ENCODE measurements around the gene NRG2.

- TF ChIP-seq, protein P1, sequence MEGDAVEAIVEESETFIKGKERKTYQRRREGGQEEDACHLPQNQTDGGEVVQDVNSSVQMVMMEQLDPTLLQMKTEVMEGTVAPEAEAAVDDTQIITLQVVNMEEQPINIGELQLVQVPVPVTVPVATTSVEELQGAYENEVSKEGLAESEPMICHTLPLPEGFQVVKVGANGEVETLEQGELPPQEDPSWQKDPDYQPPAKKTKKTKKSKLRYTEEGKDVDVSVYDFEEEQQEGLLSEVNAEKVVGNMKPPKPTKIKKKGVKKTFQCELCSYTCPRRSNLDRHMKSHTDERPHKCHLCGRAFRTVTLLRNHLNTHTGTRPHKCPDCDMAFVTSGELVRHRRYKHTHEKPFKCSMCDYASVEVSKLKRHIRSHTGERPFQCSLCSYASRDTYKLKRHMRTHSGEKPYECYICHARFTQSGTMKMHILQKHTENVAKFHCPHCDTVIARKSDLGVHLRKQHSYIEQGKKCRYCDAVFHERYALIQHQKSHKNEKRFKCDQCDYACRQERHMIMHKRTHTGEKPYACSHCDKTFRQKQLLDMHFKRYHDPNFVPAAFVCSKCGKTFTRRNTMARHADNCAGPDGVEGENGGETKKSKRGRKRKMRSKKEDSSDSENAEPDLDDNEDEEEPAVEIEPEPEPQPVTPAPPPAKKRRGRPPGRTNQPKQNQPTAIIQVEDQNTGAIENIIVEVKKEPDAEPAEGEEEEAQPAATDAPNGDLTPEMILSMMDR (IDR thresholded peaks at IDR 0.05), result no peak
- TF ChIP-seq ZFX (IDR thresholded peaks at IDR 0.05; ENCODE audit: borderline replicate concordance), result no peak
Observed at GRCh38 chr5:139837711-139838380, 205.3 kb downstream of the NRG2 start.

Data from 22Rv1 (cell line).